HepG2 (cell line): Measurements from ENCODE around the gene CATSPERE. TPM values are rescaled to one million over a fixed set of nuclear protein-coding genes. Genes with fewer than 3 reads are reported as not detected.

ENCODE experiments used
- EED ChIP-seq: sonication (generic); formaldehyde crosslinking; IDR thresholded peaks from 2 replicates; pipeline ENCODE4 v1.5.0; 2020; ENCODE audit warnings: mild to moderate bottlenecking, missing genetic modification reagents
- KDM6A ChIP-seq: IDR thresholded peaks from 2 replicates; pipeline ENCODE4 v1.6.1; 2016; ENCODE audit warnings: low read depth
- MIXL1 ChIP-seq: IDR thresholded peaks from 2 replicates; pipeline ENCODE4 v1.6.1; 2016
- NFKB2 ChIP-seq: sonication (generic); formaldehyde crosslinking; IDR thresholded peaks from 2 replicates; pipeline ENCODE4 v1.4.0; 2020; ENCODE audit warnings: missing genetic modification reagents, borderline replicate concordance
- SIN3B ChIP-seq: fragments of 150-350 bp; IDR thresholded peaks from 2 replicates; pipeline ENCODE4 v1.6.1; 2014; ENCODE audit warnings: low read length
- SKI ChIP-seq: fragments of 450-650 bp; IDR thresholded peaks from one replicate; pipeline ENCODE4 v1.6.1; 2018; ENCODE audit warnings: mild to moderate bottlenecking; ENCODE audit not compliant: partially characterized antibody
- ZBTB7B ChIP-seq: sonication (generic); formaldehyde crosslinking; IDR thresholded peaks from 2 replicates; pipeline ENCODE4 v1.4.0; 2020; ENCODE audit warnings: missing genetic modification reagents
- ZNF12 ChIP-seq: sonication (generic); formaldehyde crosslinking; IDR thresholded peaks from 2 replicates; pipeline ENCODE4 v1.5.0; 2020; ENCODE audit warnings: missing genetic modification reagents
- ZNF235 ChIP-seq: sonication (generic); formaldehyde crosslinking; IDR thresholded peaks from 2 replicates; pipeline ENCODE4 v1.8.1; 2023; ENCODE audit warnings: mild to moderate bottlenecking, missing genetic modification reagents, borderline replicate concordance
- ZNF274 ChIP-seq: sonication (generic); formaldehyde crosslinking; IDR thresholded peaks from 2 replicates; pipeline ENCODE4 v1.5.1; 2020; ENCODE audit warnings: mild to moderate bottlenecking, missing genetic modification reagents
- ZNF317 ChIP-seq: sonication (generic); formaldehyde crosslinking; IDR thresholded peaks from 2 replicates; pipeline ENCODE4 v1.5.0; 2020; ENCODE audit warnings: mild to moderate bottlenecking, missing genetic modification reagents
- polyA plus RNA-seq, 8 experiments: library from polyadenylated mRNA; depleted of rRNA in 3 of 8; stranded (reverse) in 7 of 8; unstranded in 1 of 8; fragments of >200 nt; fragmentation: Illumina TruSeq in 4 of 8; extraction: Trizol in 4 of 8; gene quantifications; 2 replicates each; pipeline versions ENCODE4 v1.2.1 to v1.2.3, GENCODE V29; 2011 to 2016; ENCODE audit warnings: low read depth in 4 of 8, missing spikeins in 1 of 8, mixed read lengths in 1 of 8; ENCODE audit not compliant: insufficient read depth in 1 of 8
- total RNA-seq, 5 experiments: library from RNA; depleted of rRNA; stranded (reverse); fragments of >200 nt; fragmentation: Illumina TruSeq; extraction: Trizol; gene quantifications; 2 replicates each; pipeline ENCODE4 v1.2.3, GENCODE V29; 2016; ENCODE audit warnings: low read depth in 1 of 5
- TF ChIP-seq, protein P1 (sequence below): sonication (generic); formaldehyde crosslinking; IDR thresholded peaks from 2 replicates; pipeline ENCODE4 v1.5.1; 2020; ENCODE audit warnings: mild to moderate bottlenecking, moderate library complexity, missing genetic modification reagents
- TF ChIP-seq, protein P2 (sequence below): sonication (generic); formaldehyde crosslinking; IDR thresholded peaks from 2 replicates; pipeline ENCODE4 v1.8.0; 2022; ENCODE audit warnings: missing genetic modification reagents, mild to moderate bottlenecking, borderline replicate concordance
- TF ChIP-seq, protein P3 (sequence below): sonication (generic); formaldehyde crosslinking; IDR thresholded peaks from 2 replicates; pipeline ENCODE4 v1.4.0; 2020; ENCODE audit warnings: missing genetic modification reagents
- TF ChIP-seq, protein P4 (sequence below): sonication (generic); formaldehyde crosslinking; IDR thresholded peaks from 2 replicates; pipeline ENCODE4 v1.4.0; 2020; ENCODE audit warnings: mild to moderate bottlenecking, missing genetic modification reagents
- TF ChIP-seq, protein P5 (sequence below): sonication (generic); formaldehyde crosslinking; IDR thresholded peaks from 2 replicates; pipeline ENCODE4 v1.4.0; 2020; ENCODE audit warnings: mild to moderate bottlenecking, missing genetic modification reagents

Gene CATSPERE
- total and polyA plus RNA-seq, 2 of the 13 experiments (the other 11 are each of a cell fraction or from before 2014, with no cell fraction given), result 0.34 to 0.51 TPM

DNA sequence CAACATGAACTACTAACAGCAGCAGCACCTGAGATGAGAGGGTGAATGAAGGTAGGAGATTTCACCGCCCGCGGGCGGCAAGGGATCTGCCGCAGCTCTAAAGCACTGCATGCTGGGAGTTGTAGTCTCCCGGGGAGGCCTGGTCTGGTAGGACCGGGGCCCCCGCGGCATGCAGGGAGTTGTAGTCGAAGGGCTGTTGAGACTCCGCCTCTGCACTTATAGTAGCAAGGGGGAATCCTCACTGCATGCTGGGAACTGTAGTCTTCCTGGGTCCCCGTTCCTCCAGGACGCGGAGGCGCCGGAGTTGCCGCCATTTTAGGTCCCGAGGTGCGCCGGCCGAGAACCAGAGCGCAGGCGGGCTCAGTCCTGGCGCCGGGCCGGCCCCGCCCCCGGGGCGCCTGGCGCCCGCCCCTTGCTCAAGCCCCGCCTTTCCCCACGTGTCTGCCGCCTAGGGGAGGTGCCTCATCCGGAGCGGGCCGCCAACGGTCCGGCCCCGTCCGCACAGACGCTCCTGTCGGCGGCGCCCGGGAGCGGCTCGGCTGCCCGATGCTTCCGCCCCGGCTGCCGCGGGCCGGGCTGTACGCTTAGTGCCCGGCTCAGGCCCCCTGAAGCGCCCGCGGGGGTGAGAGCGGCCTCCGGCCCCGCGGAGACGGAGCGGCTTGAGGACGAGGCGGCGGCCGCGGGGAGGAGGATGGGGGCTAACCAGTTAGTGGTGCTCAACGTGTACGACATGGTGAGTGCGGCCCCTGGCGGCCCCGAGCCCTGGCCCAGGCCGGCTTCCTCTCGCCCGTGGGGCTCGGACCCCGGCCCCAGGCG is 191.8 kb downstream of the CATSPERE start, which contains the start of gene DESI2 (continued):
- TF ChIP-seq, protein P1, sequence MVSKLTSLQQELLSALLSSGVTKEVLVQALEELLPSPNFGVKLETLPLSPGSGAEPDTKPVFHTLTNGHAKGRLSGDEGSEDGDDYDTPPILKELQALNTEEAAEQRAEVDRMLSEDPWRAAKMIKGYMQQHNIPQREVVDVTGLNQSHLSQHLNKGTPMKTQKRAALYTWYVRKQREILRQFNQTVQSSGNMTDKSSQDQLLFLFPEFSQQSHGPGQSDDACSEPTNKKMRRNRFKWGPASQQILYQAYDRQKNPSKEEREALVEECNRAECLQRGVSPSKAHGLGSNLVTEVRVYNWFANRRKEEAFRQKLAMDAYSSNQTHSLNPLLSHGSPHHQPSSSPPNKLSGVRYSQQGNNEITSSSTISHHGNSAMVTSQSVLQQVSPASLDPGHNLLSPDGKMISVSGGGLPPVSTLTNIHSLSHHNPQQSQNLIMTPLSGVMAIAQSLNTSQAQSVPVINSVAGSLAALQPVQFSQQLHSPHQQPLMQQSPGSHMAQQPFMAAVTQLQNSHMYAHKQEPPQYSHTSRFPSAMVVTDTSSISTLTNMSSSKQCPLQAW, result peak; percentile 79
- TF ChIP-seq EED (CRISPR knock-in tag), result 0 out of 2 replicates have a peak, but pooled peaks have one; percentile 20
- no peak for TF ChIP-seq ZNF274 (CRISPR knock-in tag)
- 0 out of 2 replicates have a peak, but pooled peaks have one; percentile 83 for TF ChIP-seq ZNF235 (CRISPR knock-in tag)
- TF ChIP-seq NFKB2 (CRISPR knock-in tag), result peak; percentile 16; the same call in 1 of the 2 replicates
- no peak for TF ChIP-seq SIN3B
- TF ChIP-seq MIXL1 (CRISPR knock-in tag), result no peak
- TF ChIP-seq, protein P2, sequence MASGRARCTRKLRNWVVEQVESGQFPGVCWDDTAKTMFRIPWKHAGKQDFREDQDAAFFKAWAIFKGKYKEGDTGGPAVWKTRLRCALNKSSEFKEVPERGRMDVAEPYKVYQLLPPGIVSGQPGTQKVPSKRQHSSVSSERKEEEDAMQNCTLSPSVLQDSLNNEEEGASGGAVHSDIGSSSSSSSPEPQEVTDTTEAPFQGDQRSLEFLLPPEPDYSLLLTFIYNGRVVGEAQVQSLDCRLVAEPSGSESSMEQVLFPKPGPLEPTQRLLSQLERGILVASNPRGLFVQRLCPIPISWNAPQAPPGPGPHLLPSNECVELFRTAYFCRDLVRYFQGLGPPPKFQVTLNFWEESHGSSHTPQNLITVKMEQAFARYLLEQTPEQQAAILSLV, result peak; percentile 42; the same call in 1 of the 2 replicates
- no peak; the same call in 1 of the 2 replicates for TF ChIP-seq ZBTB7B (CRISPR knock-in tag)
- no peak for TF ChIP-seq KDM6A
- peak; percentile 67 for TF ChIP-seq SKI
- TF ChIP-seq, protein P3, sequence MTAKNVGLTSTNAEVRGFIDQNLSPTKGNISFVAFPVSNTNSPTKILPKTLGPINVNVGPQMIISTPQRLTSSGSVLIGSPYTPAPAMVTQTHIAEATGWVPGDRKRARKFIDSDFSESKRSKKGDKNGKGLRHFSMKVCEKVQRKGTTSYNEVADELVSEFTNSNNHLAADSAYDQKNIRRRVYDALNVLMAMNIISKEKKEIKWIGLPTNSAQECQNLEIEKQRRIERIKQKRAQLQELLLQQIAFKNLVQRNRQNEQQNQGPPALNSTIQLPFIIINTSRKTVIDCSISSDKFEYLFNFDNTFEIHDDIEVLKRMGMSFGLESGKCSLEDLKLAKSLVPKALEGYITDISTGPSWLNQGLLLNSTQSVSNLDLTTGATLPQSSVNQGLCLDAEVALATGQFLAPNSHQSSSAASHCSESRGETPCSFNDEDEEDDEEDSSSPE, result no peak; the same call in 1 of the 2 replicates
- TF ChIP-seq, protein P4, sequence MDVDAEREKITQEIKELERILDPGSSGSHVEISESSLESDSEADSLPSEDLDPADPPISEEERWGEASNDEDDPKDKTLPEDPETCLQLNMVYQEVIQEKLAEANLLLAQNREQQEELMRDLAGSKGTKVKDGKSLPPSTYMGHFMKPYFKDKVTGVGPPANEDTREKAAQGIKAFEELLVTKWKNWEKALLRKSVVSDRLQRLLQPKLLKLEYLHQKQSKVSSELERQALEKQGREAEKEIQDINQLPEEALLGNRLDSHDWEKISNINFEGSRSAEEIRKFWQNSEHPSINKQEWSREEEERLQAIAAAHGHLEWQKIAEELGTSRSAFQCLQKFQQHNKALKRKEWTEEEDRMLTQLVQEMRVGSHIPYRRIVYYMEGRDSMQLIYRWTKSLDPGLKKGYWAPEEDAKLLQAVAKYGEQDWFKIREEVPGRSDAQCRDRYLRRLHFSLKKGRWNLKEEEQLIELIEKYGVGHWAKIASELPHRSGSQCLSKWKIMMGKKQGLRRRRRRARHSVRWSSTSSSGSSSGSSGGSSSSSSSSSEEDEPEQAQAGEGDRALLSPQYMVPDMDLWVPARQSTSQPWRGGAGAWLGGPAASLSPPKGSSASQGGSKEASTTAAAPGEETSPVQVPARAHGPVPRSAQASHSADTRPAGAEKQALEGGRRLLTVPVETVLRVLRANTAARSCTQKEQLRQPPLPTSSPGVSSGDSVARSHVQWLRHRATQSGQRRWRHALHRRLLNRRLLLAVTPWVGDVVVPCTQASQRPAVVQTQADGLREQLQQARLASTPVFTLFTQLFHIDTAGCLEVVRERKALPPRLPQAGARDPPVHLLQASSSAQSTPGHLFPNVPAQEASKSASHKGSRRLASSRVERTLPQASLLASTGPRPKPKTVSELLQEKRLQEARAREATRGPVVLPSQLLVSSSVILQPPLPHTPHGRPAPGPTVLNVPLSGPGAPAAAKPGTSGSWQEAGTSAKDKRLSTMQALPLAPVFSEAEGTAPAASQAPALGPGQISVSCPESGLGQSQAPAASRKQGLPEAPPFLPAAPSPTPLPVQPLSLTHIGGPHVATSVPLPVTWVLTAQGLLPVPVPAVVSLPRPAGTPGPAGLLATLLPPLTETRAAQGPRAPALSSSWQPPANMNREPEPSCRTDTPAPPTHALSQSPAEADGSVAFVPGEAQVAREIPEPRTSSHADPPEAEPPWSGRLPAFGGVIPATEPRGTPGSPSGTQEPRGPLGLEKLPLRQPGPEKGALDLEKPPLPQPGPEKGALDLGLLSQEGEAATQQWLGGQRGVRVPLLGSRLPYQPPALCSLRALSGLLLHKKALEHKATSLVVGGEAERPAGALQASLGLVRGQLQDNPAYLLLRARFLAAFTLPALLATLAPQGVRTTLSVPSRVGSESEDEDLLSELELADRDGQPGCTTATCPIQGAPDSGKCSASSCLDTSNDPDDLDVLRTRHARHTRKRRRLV (CRISPR knock-in tag), result peak; percentile 98
- TF ChIP-seq ZNF317, result no peak
- no peak for TF ChIP-seq ZNF12
- TF ChIP-seq, protein P5, sequence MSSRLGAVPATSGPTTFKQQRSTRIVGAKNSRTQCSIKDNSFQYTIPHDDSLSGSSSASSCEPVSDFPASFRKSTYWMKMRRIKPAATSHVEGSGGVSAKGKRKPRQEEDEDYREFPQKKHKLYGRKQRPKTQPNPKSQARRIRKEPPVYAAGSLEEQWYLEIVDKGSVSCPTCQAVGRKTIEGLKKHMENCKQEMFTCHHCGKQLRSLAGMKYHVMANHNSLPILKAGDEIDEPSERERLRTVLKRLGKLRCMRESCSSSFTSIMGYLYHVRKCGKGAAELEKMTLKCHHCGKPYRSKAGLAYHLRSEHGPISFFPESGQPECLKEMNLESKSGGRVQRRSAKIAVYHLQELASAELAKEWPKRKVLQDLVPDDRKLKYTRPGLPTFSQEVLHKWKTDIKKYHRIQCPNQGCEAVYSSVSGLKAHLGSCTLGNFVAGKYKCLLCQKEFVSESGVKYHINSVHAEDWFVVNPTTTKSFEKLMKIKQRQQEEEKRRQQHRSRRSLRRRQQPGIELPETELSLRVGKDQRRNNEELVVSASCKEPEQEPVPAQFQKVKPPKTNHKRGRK (CRISPR knock-in tag), result no peak
